Fibroblast of lung (primary cell): ENCODE measurements around the gene ARHGEF6. TPM values are rescaled to one million over a fixed set of nuclear protein-coding genes. Genes with fewer than 3 reads are reported as not detected.

Experiments used
- DNase-seq, 2 donors: peaks; one replicate each; pipeline versions ENCODE4 v3.0.0 to v3.0.0-alpha.2; 2010; ENCODE audit warnings: low read depth in 2 of 2
- H2AFZ ChIP-seq: 2 replicates; pipeline ENCODE4 v1.5.1; 2012; ENCODE audit warnings: low read length, control low read depth, inconsistent platforms
- H3K27ac ChIP-seq: 2 replicates; pipeline ENCODE4 v1.5.1; 2011; ENCODE audit warnings: low read length, control low read depth; ENCODE audit not compliant: insufficient read depth
- H3K27me3 ChIP-seq: 2 replicates; pipeline ENCODE4 v1.5.1; 2011; ENCODE audit warnings: mild to moderate bottlenecking, low read length; ENCODE audit not compliant: control insufficient read depth, insufficient read depth
- H3K36me3 ChIP-seq: 2 replicates; pipeline ENCODE4 v1.5.1; 2011; ENCODE audit warnings: low read length; ENCODE audit not compliant: control insufficient read depth, insufficient read depth
- H3K4me1 ChIP-seq: 2 replicates; pipeline ENCODE4 v1.5.1; 2011; ENCODE audit warnings: low read length; ENCODE audit not compliant: control insufficient read depth, insufficient read depth; ENCODE audit errors: extremely low read depth
- H3K4me2 ChIP-seq: 2 replicates; pipeline ENCODE4 v1.5.1; 2011; ENCODE audit warnings: low read length, control low read depth; ENCODE audit not compliant: insufficient read depth; ENCODE audit errors: extremely low read depth
- H3K4me3 ChIP-seq, 4 experiments: fragments of 200-600 bp in 1 of 4; sonication (generic) in 1 of 4; replicated peaks in 1 of 4; 2 replicates each; pipeline ENCODE4 v1.5.1; 2011 to 2016; ENCODE audit warnings: low read length in 4 of 4, low read depth in 3 of 4, mild to moderate bottlenecking in 3 of 4, control low read depth in 2 of 4, inconsistent platforms in 1 of 4, mixed read lengths in 1 of 4; ENCODE audit not compliant: insufficient read depth in 1 of 4; ENCODE audit errors: control extremely low read depth in 1 of 4
- H3K79me2 ChIP-seq: 2 replicates; pipeline ENCODE4 v1.5.1; 2012; ENCODE audit warnings: mild to moderate bottlenecking, low read length, inconsistent platforms; ENCODE audit not compliant: control insufficient read depth, insufficient read depth
- H3K9ac ChIP-seq: 2 replicates; pipeline ENCODE4 v1.5.1; 2011; ENCODE audit warnings: mild to moderate bottlenecking, low read length, control low read depth; ENCODE audit not compliant: insufficient read depth
- H3K9me3 ChIP-seq: 2 replicates; pipeline ENCODE4 v1.5.1; 2012; ENCODE audit warnings: low read depth, low read length; ENCODE audit not compliant: control insufficient read depth, insufficient read depth
- H4K20me1 ChIP-seq: 2 replicates; pipeline ENCODE4 v1.5.1; 2011; ENCODE audit warnings: low read length; ENCODE audit not compliant: control insufficient read depth, insufficient read depth; ENCODE audit errors: extremely low read depth
- CTCF ChIP-seq, 2 donors: IDR thresholded peaks in 1 of 2; conservative IDR thresholded peaks in 1 of 2; 1 replicate in 1 of 2; 2 replicates in 1 of 2; pipeline ENCODE4 v1.5.1; 2011 to 2012; ENCODE audit warnings: low read length in 2 of 2, control low read depth in 1 of 2, inconsistent platforms in 1 of 2, low read depth in 1 of 2, mild to moderate bottlenecking in 1 of 2
- EZH2 ChIP-seq: IDR thresholded peaks from 2 replicates; pipeline ENCODE4 v1.5.1; 2012; ENCODE audit warnings: low read length, control low read depth, mild to moderate bottlenecking; ENCODE audit errors: missing control alignments
- polyA plus RNA-seq, 2 donors: library from polyadenylated mRNA; depleted of rRNA in 1 of 2; stranded (reverse) in 1 of 2; unstranded in 1 of 2; fragments of >200 nt; gene quantifications; 2 replicates each; pipeline ENCODE4 v1.2.1, GENCODE V29; 2011 to 2012; ENCODE audit warnings: missing spikeins in 1 of 2
- total RNA-seq: library from RNA; depleted of rRNA; stranded (reverse); fragments of >200 nt; gene quantifications from 2 replicates; pipeline ENCODE4 v1.2.1, GENCODE V29; 2014

ARHGEF6 gene
- total and polyA plus RNA-seq, 2 donors (not counting 1 experiment from before 2014, with no cell fraction given) = 30.1 to 32.5 TPM

DNA sequence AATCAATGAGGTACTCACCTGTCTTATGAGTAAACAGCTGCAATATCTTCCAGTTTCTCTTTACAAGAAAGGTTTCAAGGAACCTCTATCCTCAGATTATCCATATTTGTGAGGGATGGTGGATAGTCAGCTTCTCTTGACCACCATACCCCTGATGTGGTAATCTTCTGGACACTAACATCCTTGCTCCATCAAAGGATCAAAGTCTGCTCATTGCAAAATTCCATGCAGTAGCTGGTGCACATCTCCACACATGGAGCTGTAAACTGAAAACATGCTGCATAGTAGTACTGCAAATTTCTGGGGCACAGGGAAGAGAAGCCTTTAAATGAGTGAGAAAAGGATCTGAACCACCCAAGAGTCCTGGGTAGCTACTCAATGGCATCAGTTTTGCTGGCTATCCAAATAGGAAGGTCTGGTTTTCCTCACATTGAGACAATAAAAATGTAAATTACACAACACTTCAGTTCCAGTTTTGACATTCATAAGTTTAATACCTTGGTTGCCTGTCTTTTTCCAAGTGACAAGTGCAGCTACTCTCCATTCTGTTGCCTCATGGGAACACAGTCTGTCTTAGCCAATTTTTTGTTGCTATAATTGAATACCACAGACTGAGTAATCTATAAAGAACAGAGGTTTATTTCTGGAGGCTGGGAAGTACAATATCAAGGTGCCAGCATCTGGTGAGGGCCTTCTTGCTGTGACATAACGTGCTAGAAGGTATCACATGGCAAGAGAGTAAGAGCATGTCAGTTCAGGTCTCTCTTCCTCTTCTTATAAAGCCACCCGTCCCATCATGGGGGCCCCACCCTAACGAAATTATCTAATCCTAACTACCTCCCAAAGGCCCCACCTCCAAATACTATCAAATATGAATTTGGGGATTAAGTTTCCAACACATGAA lies 34.4 kb upstream of the ARHGEF6 start:
- no peak overlapping the region for H3K27ac ChIP-seq
- H3K4me1 ChIP-seq = no peaks in the 10 kb centered on the region
- no peaks in the 10 kb centered on the region for H3K9me3 ChIP-seq
- no peak for TF ChIP-seq EZH2
- no peak for TF ChIP-seq CTCF (conservative IDR thresholded peaks at IDR 0.05 in 1 of 2, IDR thresholded peaks at IDR 0.05 in 1 of 2; ENCODE audit: low read depth in 1 of 2, low read length in 2 of 2)
- H4K20me1 ChIP-seq = no peaks in the 10 kb centered on the region
- no peak overlapping the region for H3K9ac ChIP-seq
- H2AFZ ChIP-seq = no peak overlapping the region
- no peak overlapping the region for H3K4me3 ChIP-seq
- no peak for DNase-seq
- H3K36me3 ChIP-seq = no peaks in the 10 kb centered on the region
- H3K4me2 ChIP-seq = no peak overlapping the region
- no peaks in the 10 kb centered on the region for H3K79me2 ChIP-seq
- H3K27me3 ChIP-seq = no peaks in the 10 kb centered on the region

DNA sequence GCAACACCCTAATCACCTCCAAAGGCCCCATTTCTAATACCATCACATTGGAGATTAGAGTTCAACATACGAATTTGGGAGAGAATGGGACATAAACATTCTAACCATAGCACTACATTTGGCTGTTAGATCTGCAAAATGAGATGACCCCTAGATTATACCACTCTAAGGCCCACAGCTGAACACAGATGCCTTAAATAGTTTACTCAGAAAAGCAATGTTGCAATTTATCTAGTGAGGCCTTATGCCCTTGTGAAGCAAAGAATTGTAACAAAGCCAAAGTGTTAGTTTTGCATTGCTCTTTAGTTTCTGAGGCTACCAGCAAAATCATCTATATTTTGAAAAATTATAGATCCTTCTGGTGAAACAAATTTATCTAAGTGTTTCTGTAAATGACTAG lies 31.6 kb upstream of the ARHGEF6 start:
- no peaks in the 10 kb centered on the region for H3K36me3 ChIP-seq
- no peak overlapping the region for H3K4me2 ChIP-seq
- DNase-seq = peak in 1 of 2 donors; percentile 48
- H3K9ac ChIP-seq = no peak overlapping the region
- H3K27ac ChIP-seq = no peak overlapping the region
- no peaks in the 10 kb centered on the region for H3K4me1 ChIP-seq
- H3K27me3 ChIP-seq = no peaks in the 10 kb centered on the region
- H3K4me3 ChIP-seq = no peak overlapping the region
- TF ChIP-seq EZH2 (no peak), CTCF (conservative IDR thresholded peaks at IDR 0.05 in 1 of 2, IDR thresholded peaks at IDR 0.05 in 1 of 2; ENCODE audit: low read depth in 1 of 2, low read length in 2 of 2) (no peak)
- H3K9me3 ChIP-seq = no peaks in the 10 kb centered on the region
- H3K79me2 ChIP-seq = no peaks in the 10 kb centered on the region
- H2AFZ ChIP-seq = no peak overlapping the region
- no peaks in the 10 kb centered on the region for H4K20me1 ChIP-seq

GRCh38 chrX:136810493-136810892 lies 29.8 kb upstream of the ARHGEF6 start:
- no peak for TF ChIP-seq EZH2
- H3K9ac ChIP-seq = no peak overlapping the region
- no peaks in the 10 kb centered on the region for H3K36me3 ChIP-seq
- no peaks in the 10 kb centered on the region for H3K27me3 ChIP-seq
- H4K20me1 ChIP-seq = no peaks in the 10 kb centered on the region
- H3K4me2 ChIP-seq = no peak overlapping the region
- DNase-seq = no peak
- H3K9me3 ChIP-seq = no peaks in the 10 kb centered on the region
- no peak overlapping the region for H2AFZ ChIP-seq
- no peaks in the 10 kb centered on the region for H3K4me1 ChIP-seq
- H3K79me2 ChIP-seq = no peaks in the 10 kb centered on the region
- H3K4me3 ChIP-seq = no peak overlapping the region
- no peak overlapping the region for H3K27ac ChIP-seq
